NCI-H460 (cell line): ENCODE results near the gene ZFP90. TPM values are rescaled to one million over a fixed set of nuclear protein-coding genes. Genes with fewer than 3 reads are reported as not detected.

Source experiments
- DNase-seq: peaks from one replicate; pipeline ENCODE4 v3.0.0-alpha.2; 2016; ENCODE audit warnings: low read depth; ENCODE audit errors: extremely low read depth
- small RNA-seq, 2 experiments: library from RNA; depleted of rRNA; stranded (forward); fragments of <200 nt; gene quantifications; one replicate each; pipeline ENCODE3, GENCODE V24; 2014
- total RNA-seq: library from RNA; depleted of rRNA; stranded (reverse); fragments of >200 nt; shearing (Covaris generic); gene quantifications from 2 replicates; pipeline ENCODE4 v1.2.3, GENCODE V29; 2014; rRNA removed

ZFP90 gene
- total RNA-seq, 1 experiment from 2014 or later = 28.6 TPM

DNA sequence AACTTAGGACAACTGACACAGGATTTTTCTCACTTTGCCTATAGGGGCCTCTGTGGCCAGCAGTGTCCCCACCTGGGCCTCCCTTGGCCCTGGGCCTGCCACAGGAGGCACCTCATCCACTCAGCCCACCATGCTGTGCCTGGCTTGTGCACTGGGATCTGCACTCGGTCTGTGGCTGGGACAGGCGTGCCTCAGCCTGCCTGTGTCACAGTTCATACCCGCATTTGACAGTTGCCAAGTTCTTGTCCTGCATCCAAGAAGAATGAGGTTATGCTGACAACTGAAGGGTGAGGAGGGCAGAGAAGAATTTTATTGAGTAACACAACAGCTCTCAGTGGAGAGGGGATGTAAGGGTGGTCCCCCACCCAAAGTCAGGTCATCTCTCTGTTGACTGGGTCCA is 36.0 kb downstream of the ZFP90 start:
- no peak for DNase-seq

DNA sequence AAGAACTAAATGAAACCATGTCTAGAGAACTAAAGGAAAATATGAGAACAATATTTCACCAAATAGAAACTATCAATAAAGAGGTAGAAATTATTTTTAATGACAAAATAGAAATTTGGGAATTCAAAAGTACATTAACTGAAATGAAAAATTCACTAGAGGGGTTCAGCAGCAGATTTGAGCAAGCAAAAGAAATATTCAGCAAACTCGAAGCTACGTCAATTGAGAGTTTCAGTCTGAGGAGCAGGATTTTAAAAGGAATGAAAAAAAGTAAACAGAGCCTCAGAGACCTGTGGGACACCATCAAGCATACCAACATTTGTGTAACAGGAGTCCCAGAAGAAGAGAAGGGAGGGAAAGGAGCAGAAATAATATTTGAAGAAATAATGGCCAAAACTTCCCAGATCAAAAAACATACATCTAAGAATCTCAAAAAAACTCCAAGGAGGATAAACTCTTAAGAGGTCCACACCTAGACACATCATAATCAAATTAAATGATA is 38.3 kb downstream of the ZFP90 start:
- no peak for DNase-seq

DNA sequence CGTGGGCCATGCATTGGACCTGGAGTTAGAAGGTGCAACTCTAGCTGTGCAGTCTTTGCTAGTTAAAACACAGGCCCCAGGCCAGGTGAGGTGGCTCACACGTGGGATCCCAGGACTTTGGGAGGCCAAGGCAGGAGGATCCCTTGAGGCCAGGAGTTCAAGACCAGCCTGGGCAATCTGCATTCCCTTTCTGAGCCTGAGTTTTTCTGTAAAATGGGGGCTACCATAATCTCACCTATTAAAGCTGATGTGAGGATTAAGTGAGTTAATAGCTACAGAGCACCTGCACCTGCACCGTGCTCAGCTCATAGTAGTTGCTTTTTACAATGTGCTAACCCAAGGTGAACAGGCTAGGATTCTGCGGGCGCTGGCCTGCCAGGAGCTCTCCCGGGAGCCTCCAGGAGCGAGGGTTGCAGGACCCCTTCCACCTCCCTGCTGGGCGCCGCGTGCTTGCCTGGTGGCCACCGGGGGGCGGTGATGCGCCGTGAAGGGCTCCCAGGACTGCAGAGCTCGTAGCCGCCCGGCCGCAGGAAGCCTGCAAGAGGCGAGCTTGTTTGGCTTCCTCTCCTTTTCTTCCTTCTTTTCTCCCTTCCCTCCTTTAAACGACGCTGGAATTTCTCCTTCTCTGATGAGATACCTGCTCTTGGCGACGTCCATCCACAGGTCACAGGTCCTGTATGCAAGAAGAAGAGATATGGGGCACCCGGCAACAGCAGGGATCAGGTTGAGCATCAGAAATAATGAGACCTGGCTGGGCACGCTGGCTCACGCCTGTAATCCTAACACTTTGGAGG is 51.3 kb downstream of the ZFP90 start:
- DNase-seq = no peak

DNA sequence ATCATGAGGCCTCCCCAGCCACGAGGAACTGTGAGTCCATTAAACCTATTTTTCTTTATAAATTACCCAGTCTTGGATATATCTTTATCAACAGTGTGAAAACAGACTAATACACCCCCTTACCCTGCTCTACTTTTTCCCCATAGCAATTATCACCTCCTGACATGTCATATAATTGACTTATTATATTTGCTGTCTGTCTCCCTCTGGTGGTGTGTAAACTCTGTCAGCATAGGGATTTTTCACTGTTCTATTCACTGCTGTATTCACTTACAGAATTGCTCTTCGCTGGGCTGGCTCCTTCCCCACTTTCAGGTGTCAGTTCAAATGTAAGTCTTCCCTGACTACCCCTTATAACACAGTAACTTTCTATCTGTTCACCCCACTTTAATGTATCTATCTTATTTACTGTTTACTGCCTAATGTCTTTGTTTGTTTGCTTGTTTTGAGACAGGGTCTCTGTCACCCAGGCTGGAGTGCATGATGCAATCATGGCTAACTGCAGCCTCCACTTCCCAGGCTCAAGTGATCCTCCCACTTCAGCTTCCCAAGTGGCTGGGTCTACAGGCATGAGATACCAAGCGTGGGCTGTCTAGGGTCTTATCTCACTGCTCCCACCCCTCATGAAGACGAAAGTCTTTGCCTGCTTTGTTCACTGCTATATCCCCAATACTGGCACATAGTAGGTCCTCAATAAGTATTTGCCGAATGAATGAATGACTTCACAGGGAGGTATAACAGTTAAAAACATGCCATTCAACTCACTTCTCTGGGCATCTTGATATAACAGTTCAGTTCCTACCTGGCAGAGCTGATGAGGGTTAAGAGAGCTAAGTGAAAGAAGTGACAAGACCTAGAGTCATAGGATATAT is 53.6 kb downstream of the ZFP90 start:
- no peak for DNase-seq

DNA sequence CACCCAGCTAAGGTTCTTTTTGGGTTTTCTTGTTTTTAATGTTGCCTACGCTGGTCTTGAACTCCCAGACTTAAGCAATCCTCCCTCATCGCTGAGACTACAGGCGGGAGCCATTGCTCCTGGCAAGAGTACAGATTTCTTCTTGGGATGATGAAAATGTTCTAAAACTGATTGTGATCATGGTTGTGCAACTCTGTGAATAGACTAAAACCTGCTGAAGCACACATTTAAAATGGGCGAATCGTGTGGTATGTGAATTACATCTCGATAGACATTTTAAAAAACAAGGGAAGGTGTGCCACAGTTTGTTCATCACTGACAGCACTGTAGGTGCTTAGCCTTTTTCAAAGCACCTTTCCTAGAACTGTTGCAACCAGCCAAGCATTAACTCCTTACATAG is 57.2 kb downstream of the ZFP90 start:
- no peak for DNase-seq

DNA sequence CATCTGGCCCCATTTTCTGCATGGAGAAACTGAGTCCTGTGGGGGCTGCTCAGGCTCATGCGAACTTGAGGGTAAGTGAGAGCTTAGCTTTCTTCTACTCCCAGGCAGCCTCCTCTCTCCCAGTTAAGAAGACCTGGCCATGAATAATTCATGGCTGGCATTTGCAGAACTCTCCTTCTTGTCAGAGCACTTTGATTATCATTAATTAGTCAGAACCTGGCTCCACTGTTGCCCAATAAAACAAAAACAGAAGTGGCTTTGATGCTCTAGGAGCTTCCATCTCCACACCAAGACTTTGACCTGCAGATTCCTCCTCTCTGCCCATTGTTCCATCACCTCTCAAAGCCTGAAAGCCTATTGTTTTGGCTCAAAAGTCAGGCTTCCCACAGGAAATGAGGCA is 60.5 kb downstream of the ZFP90 start:
- no peak for DNase-seq

DNA sequence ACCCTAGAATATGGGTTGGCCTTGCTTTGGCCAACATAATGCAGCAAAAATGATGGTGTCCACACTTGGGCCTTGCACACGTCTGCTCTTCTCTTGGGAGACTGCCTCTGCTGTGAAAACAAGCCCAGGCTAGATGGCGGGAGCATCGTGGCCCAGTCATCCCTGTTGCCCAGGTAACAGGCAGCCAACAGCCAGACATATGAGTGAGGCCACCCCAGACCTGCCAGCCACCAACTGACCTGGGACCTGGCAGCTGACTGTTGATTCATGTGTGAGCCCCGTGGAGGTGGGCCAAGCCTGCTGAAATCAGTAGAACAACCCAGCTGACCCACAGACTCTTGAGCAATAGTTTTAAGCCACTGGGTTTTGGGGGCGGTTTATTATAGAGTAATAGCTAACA is 66.7 kb downstream of the ZFP90 start:
- no peak for DNase-seq

DNA sequence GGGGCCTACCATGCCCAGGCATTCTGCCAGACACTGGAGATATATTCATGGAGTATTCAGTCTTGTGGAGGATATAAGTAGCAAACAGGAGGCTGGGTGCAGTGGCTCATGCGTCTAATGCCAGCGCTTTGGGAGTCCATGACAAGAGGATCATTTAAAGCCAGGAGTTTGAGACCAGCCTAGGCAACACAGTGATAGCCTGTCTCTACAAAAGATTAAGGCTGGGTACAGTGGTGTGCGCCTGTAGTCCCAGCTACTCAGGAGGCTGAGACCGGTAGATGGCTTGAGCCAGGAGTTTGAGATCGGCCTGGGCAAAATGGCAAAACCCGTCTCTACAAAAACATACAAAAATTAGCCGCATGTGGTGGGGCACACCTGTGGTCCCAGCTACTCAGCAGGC is 68.4 kb downstream of the ZFP90 start:
- no peak for DNase-seq

DNA sequence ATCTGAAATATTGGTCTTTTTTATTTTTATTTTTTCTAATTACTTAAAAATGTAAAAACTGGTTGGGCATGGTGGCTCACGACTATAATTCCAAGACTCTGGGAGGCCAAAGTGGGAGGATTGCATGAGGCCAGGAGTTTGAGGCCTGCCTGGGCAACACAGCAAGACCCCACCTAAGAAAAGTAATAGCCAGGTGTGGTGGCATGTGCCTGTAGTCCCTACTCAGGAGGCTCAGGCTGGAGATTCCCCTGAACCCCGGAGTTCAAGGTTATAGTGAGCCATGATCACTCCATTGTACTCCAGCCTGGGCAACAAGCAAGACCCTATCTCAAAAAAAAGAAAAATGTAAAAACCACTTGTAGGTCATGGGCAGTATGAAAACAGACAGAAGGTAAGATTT is 69.2 kb downstream of the ZFP90 start:
- no peak for DNase-seq

DNA sequence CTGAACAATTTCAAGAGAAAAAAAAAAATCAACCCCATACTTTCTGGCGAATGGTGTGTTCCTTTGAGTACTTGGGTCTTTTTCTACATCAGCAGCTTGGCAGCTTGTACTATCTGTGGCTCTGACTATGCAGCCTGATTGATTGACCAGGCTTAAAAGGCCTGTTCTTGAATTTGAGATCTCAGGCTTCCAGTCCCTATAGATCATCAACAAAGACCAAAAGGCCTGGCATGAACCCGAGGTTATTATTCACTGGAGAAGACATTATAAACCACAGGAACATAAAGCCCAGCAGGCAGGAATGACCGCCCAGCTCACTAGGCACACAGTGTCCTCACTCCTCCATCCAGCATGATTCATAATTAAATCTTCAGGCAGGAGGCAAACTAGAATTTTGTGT is 73.9 kb downstream of the ZFP90 start:
- no peak for DNase-seq

DNA sequence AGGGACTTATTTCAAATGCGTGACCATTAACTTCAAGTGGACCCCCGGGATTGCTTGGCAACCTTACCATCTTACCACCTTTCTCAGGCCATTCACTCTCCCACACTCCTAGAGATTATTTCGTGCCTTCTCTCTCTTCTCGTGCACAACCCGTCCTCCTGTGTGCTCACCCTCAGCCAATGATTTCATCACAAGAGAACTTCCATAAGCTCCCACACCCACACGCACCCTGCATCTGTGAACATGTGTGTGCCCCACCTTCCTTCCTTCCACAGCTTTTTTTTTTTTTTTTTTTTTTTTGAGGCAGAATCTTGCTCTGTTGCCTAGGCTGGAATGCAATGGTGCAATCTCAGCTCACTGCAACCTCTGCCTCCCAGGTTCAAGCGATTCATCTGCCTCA is 78.6 kb downstream of the ZFP90 start:
- DNase-seq = no peak

Small RNA genes lying within 50 kb of the gene (small RNA-seq; reads per million reads assigned to genes)
- 0.02 to 0.06 reads per million in 2 experiments for gene RNU4-36P

Other genes with a start within 250 kb of the ZFP90 start
- 18.2 and 21.0 TPM in 2 replicates for gene SLC7A6OS, start 228.3 kb upstream of the ZFP90 start, total RNA-seq
- gene PRMT7, start 228.3 kb upstream of the ZFP90 start, total RNA-seq = 39.4 and 51.7 TPM in 2 replicates
- 0.07 and 0.14 TPM in 2 replicates for gene SMPD3, start 90.8 kb upstream of the ZFP90 start, total RNA-seq
- not detected in 2 replicates for gene CDH3, start 106.0 kb downstream of the ZFP90 start, total RNA-seq
- gene CDH1, start 198.0 kb downstream of the ZFP90 start, total RNA-seq = not detected in 2 replicates